GM23338 (cell line): ENCODE results near the gene BTBD9. TPM values are rescaled to one million over a fixed set of nuclear protein-coding genes. Genes with fewer than 3 reads are reported as not detected.

ENCODE experiments used
- ATAC-seq: fragments of 200-7000 bp; cut with Tn5 transposase; 3 replicates; pipeline ENCODE4 v1.9.1; 2020
- DNase-seq: peaks from one replicate; pipeline ENCODE4 v3.0.0-alpha.2; 2015; ENCODE audit warnings: low spot score
- H2AFZ ChIP-seq: fragments of 200-600 bp; sonication (generic); 2 replicates; pipeline ENCODE4 v1.8.0; 2016; ENCODE audit warnings: antibody characterized with exemption, mild to moderate bottlenecking, moderate library complexity
- H3F3A ChIP-seq: fragments of 200-600 bp; sonication (generic); replicated peaks from 2 replicates; pipeline ENCODE4 v1.8.0; 2017; ENCODE audit warnings: antibody characterized with exemption, mixed run types, low read depth
- H3K27ac ChIP-seq: fragments of 200-600 bp; sonication (generic); 2 replicates; pipeline ENCODE4 v1.6.1; 2016; ENCODE audit warnings: low read depth
- H3K27me3 ChIP-seq: fragments of 200-600 bp; sonication (generic); 2 replicates; pipeline ENCODE4 v1.8.0; 2016; ENCODE audit warnings: mild to moderate bottlenecking, mixed run types, moderate library complexity; ENCODE audit not compliant: insufficient read depth
- H3K36me3 ChIP-seq: fragments of 200-600 bp; sonication (generic); 2 replicates; pipeline ENCODE4 v1.8.0; 2016; ENCODE audit warnings: mild to moderate bottlenecking; ENCODE audit not compliant: insufficient read depth
- H3K4me1 ChIP-seq: fragments of 200-600 bp; sonication (generic); 2 replicates; pipeline ENCODE4 v1.8.0; 2016; ENCODE audit warnings: mild to moderate bottlenecking, moderate library complexity; ENCODE audit not compliant: insufficient read depth
- H3K4me2 ChIP-seq: fragments of 200-600 bp; sonication (generic); 2 replicates; pipeline ENCODE4 v1.7.1; 2017; ENCODE audit warnings: mixed run types
- H3K4me3 ChIP-seq: fragments of 200-600 bp; sonication (generic); 2 replicates; pipeline ENCODE4 v1.6.1; 2016; ENCODE audit warnings: mixed run types
- H3K79me2 ChIP-seq: fragments of 200-600 bp; sonication (generic); replicated peaks from 2 replicates; pipeline ENCODE4 v1.8.0; 2017; ENCODE audit warnings: mild to moderate bottlenecking; ENCODE audit not compliant: insufficient read depth
- H3K9me2 ChIP-seq: fragments of 200-600 bp; sonication (generic); 2 replicates; pipeline ENCODE4 v1.8.0; 2017; ENCODE audit not compliant: insufficient read depth
- H4K20me1 ChIP-seq: fragments of 200-600 bp; sonication (generic); replicated peaks from 2 replicates; pipeline ENCODE4 v1.8.0; 2017; ENCODE audit warnings: mild to moderate bottlenecking; ENCODE audit not compliant: insufficient read depth
- H3K27ac Mint-ChIP-seq: 2 replicates; pipeline ENCODE4 v1.8.0; 2020; ENCODE audit warnings: inconsistent platforms, mild to moderate bottlenecking, moderate library complexity, mixed read lengths
- H3K27me3 Mint-ChIP-seq: 3 replicates; pipeline ENCODE4 v1.8.0; 2022; ENCODE audit warnings: low read depth, mild to moderate bottlenecking, moderate library complexity, mixed read lengths, inconsistent platforms; ENCODE audit not compliant: insufficient read depth, poor library complexity
- H3K36me3 Mint-ChIP-seq: 3 replicates; pipeline ENCODE4 v1.8.0; 2021; ENCODE audit warnings: low read depth, mild to moderate bottlenecking, inconsistent platforms, moderate library complexity, mixed read lengths
- H3K4me1 Mint-ChIP-seq: 3 replicates; pipeline ENCODE4 v1.8.0; 2020; ENCODE audit warnings: mild to moderate bottlenecking, inconsistent platforms, mixed read lengths
- H3K4me3 Mint-ChIP-seq: 3 replicates; pipeline ENCODE4 v1.8.0; 2021; ENCODE audit warnings: moderate library complexity, mild to moderate bottlenecking, inconsistent platforms, mixed read lengths
- H3K9me3 Mint-ChIP-seq: 3 replicates; pipeline ENCODE4 v1.8.0; 2020; ENCODE audit warnings: moderate library complexity, mild to moderate bottlenecking, inconsistent platforms, mixed read lengths
- CREB1 ChIP-seq: fragments of 250-450 bp; sonication (Bioruptor Pico); IDR thresholded peaks from 2 replicates; pipeline ENCODE4 v1.5.0; 2020; ENCODE audit warnings: low read depth, mild to moderate bottlenecking, moderate library complexity
- CTCF ChIP-seq, 2 experiments: fragments of 200-600 bp in 1 of 2; sonication (generic) in 1 of 2; conservative IDR thresholded peaks; 2 replicates each; pipeline versions ENCODE4 v1.5.1 to v1.6.1; 2016 to 2017; ENCODE audit warnings: antibody characterized with exemption in 2 of 2, low read depth in 2 of 2, mild to moderate bottlenecking in 2 of 2, moderate library complexity in 1 of 2
- ETS1 ChIP-seq: IDR thresholded peaks from 2 replicates; pipeline ENCODE4 v1.6.1; 2016; ENCODE audit warnings: antibody characterized with exemption
- EZH2 ChIP-seq: fragments of 200-600 bp; sonication (generic); IDR thresholded peaks from one replicate; pipeline ENCODE4 v1.8.0; 2017; ENCODE audit warnings: antibody characterized with exemption, mild to moderate bottlenecking, low read depth; ENCODE audit not compliant: unreplicated experiment
- EZH2phosphoT487 ChIP-seq: fragments of 200-600 bp; sonication (generic); IDR thresholded peaks from one replicate; pipeline ENCODE4 v1.8.1; 2018; ENCODE audit warnings: antibody characterized with exemption; ENCODE audit not compliant: unreplicated experiment
- JUNB ChIP-seq: IDR thresholded peaks from one replicate; pipeline ENCODE4 v1.6.1; 2016; ENCODE audit warnings: antibody characterized with exemption; ENCODE audit not compliant: unreplicated experiment
- NANOG ChIP-seq: IDR thresholded peaks from 2 replicates; pipeline ENCODE4 v1.6.1; 2016; ENCODE audit warnings: antibody characterized with exemption, borderline replicate concordance
- POLR2AphosphoS5 ChIP-seq: IDR thresholded peaks from 2 replicates; pipeline ENCODE4 v1.6.1; 2016; ENCODE audit warnings: antibody characterized with exemption, low read depth
- REST ChIP-seq: IDR thresholded peaks from one replicate; pipeline ENCODE4 v1.6.1; 2018; ENCODE audit warnings: antibody characterized with exemption; ENCODE audit not compliant: unreplicated experiment
- STAT1 ChIP-seq: IDR thresholded peaks from one replicate; pipeline ENCODE4 v1.6.1; 2016; ENCODE audit warnings: antibody characterized with exemption; ENCODE audit not compliant: unreplicated experiment
- ZNF114 ChIP-seq: fragments of 250-450 bp; sonication (Bioruptor Pico); IDR thresholded peaks from 2 replicates; pipeline ENCODE4 v1.5.0; 2020; ENCODE audit warnings: mild to moderate bottlenecking, moderate library complexity
- ZNF331 ChIP-seq: fragments of 250-450 bp; sonication (Bioruptor Pico); IDR thresholded peaks from 2 replicates; pipeline ENCODE4 v1.5.0; 2020; ENCODE audit warnings: low read depth, mild to moderate bottlenecking, moderate library complexity
- ZNF462 ChIP-seq: fragments of 250-450 bp; sonication (Bioruptor Pico); IDR thresholded peaks from 2 replicates; pipeline ENCODE4 v1.5.0; 2020; ENCODE audit warnings: mild to moderate bottlenecking, moderate library complexity
- polyA plus RNA-seq: library from polyadenylated mRNA; unstranded; fragments of >200 nt; fragmentation: Nextera tagmentation; extraction: Ambion mirVana; gene quantifications from 2 replicates; pipeline ENCODE4 v1.2.1, GENCODE V29; 2016
- total RNA-seq: library from RNA; depleted of rRNA; stranded (reverse); fragments of >200 nt; shearing (Covaris generic); gene quantifications from 2 replicates; pipeline ENCODE4 v1.2.3, GENCODE V29; 2014

BTBD9 gene
- total and polyA plus RNA-seq, 2 experiments from 2014 or later = 4.2 to 5.3 TPM

GRCh38 chr6:38453861-38454260 is 185.9 kb downstream of the BTBD9 start:
- Histone ChIP-seq H3K27me3 (no peaks in the 10 kb centered on the region), H3K4me2 (no peak overlapping the region), H3K79me2 (no peaks in the 10 kb centered on the region), H3F3A (no peaks in the 10 kb centered on the region), H3K27ac (no peak overlapping the region), H3K9me2 (no peaks in the 10 kb centered on the region), H2AFZ (no peak overlapping the region), H3K4me1 (no peaks in the 10 kb centered on the region), H4K20me1 (no peaks in the 10 kb centered on the region), H3K4me3 (no peak overlapping the region), H3K36me3 (no peaks in the 10 kb centered on the region)
- Mint-ChIP-seq H3K4me1 (peaks cover 4% of the 10 kb centered on the region; the same call in 1 of the 3 replicates), H3K9me3 (no peaks in the 10 kb centered on the region), H3K27me3 (no peaks in the 10 kb centered on the region), H3K4me3 (no peak overlapping the region), H3K36me3 (no peaks in the 10 kb centered on the region), H3K27ac (no peak overlapping the region)
- ATAC-seq (no peak), DNase-seq (no peak)
- TF ChIP-seq CREB1 (CRISPR knock-in tag) (no peak), STAT1 (no peak), EZH2 (no peak), ETS1 (no peak), ZNF114 (CRISPR knock-in tag) (no peak), EZH2phosphoT487 (no peak), POLR2AphosphoS5 (no peak), NANOG (no peak), ZNF331 (CRISPR knock-in tag) (no peak), JUNB (no peak), CTCF (conservative IDR thresholded peaks at IDR 0.05; ENCODE audit: low read depth in 2 of 2) (no peak), ZNF462 (no peak), REST (no peak)
